K562 (cell line): ENCODE measurements around the gene ZBTB39.

ENCODE experiments used
- BMI1 ChIP-seq: fragments of 150-350 bp; IDR thresholded peaks from 2 replicates; pipeline ENCODE4 v1.6.1; 2014; ENCODE audit warnings: low read length
- BRCA1 ChIP-seq, 2 experiments: fragments of 450-650 bp in 1 of 2; sonication (generic) in 1 of 2; formaldehyde crosslinking in 1 of 2; IDR thresholded peaks; 2 replicates each; pipeline versions ENCODE4 v1.5.0 to v1.6.1; 2017 to 2020; ENCODE audit warnings: mild to moderate bottlenecking in 1 of 2, missing genetic modification reagents in 1 of 2
- KDM5B ChIP-seq: fragments of 200-600 bp; sonication (generic); IDR thresholded peaks from 2 replicates; pipeline ENCODE4 v1.6.1; 2012; ENCODE audit warnings: low read depth, mild to moderate bottlenecking, moderate library complexity, low read length, control low read depth, inconsistent platforms; ENCODE audit not compliant: insufficient replicate concordance
- POLR2A ChIP-seq: fragments of 450-650 bp; conservative IDR thresholded peaks from 2 replicates; pipeline ENCODE4 v1.6.1; 2016
- ZNF197 ChIP-seq: fragments of 200-800 bp; sonication (Bioruptor generic); IDR thresholded peaks from 2 replicates; pipeline ENCODE4 v1.6.1; 2016; ENCODE audit warnings: low read depth, missing genetic modification characterization, missing compliant biosample characterization
- TF ChIP-seq, protein P1 (sequence below): conservative IDR thresholded peaks from 2 replicates; pipeline ENCODE4 v1.6.1; 2011; ENCODE audit warnings: low read depth, mild to moderate bottlenecking, low read length; ENCODE audit not compliant: control insufficient read depth

DNA sequence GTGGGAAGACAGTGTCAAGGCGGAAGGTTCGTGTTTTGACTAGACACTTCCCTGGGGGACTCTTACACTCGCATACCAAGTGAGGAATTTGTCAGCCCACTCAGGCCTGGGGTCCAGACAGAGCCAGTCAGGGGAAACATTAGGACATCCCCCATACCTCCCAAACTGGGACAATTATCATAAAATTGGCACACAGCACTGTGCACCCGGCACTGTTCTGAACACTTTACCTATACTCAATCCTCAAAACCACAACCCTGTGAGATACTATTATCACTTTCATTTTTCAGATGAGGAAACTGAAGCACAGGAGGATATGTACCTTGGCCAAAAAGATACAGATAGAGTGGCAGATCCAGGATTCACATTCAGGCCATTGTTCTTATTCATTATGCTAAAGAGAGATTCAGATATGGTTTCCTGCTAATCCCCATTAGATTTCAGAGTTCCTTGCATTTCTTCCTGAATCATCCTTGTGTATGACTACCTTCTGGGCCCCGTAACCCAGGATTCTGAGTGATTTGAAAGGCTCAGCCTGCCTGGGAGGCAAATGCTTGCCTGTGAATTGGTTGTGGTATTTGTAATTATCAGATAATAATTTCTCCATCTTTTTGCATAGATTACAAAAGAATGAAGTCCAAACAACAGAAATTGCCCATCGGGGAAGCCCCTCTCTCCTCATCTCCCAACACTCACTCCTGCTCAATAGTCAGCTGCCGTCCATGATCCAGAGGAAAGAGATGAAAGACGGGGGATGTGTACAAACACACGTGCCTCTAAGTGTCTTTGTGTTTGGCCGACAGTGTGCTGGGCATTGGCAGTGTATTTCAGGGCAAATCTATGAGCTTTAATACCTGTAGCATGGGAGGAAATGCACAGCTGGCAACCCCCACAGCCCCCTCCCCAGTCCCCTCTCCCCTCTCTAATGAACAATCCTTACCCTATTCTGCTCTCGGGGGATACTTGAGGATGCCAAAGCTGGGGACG, 5.4 kb upstream of the ZBTB39 start:
- TF ChIP-seq ZNF197 (CRISPR knock-in tag) (no peak), BMI1 (no peak), KDM5B (no peak), BRCA1 (IDR thresholded peaks at IDR 0.05) (no peak), BRCA1 (CRISPR knock-in tag; IDR thresholded peaks at IDR 0.05) (no peak), POLR2A (no peak)
- TF ChIP-seq, protein P1, sequence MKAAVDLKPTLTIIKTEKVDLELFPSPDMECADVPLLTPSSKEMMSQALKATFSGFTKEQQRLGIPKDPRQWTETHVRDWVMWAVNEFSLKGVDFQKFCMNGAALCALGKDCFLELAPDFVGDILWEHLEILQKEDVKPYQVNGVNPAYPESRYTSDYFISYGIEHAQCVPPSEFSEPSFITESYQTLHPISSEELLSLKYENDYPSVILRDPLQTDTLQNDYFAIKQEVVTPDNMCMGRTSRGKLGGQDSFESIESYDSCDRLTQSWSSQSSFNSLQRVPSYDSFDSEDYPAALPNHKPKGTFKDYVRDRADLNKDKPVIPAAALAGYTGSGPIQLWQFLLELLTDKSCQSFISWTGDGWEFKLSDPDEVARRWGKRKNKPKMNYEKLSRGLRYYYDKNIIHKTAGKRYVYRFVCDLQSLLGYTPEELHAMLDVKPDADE = no peak
